A549 (cell line): Measurements from ENCODE around the gene CELF3. TPM values are rescaled to one million over a fixed set of nuclear protein-coding genes. Genes with fewer than 3 reads are reported as not detected.

Experiments used
- ATAC-seq, 2 experiments: fragments of 200-7000 bp in 1 of 2; fragments of >200 bp in 1 of 2; cut with Nextera tagmentation in 1 of 2; cut with Tn5 transposase in 1 of 2; 3 replicates each; pipeline versions ENCODE4 v1.8.0 to v1.9.1; 2018 to 2020; ENCODE audit warnings: mild to moderate bottlenecking in 1 of 2, moderate library complexity in 1 of 2
- CTCF ChIA-PET: fragments of 300-600 bp; sonication (Branson Sonifier 250); formaldehyde crosslinking; extraction: SDS; loops from one replicate; lab custom pipeline; 2021; ENCODE audit warnings: antibody characterized with exemption, inconsistent platforms; lab: Yijun Ruan, JAX
- POLR2A ChIA-PET: fragments of 350-600 bp; formaldehyde crosslinking; extraction: SDS; loops from one replicate; lab custom pipeline; 2021; ENCODE audit warnings: antibody characterized with exemption, inconsistent platforms; lab: Yijun Ruan, JAX
- DNase-seq, 2 experiments: peaks; one replicate each; pipeline versions ENCODE4 v3.0.0 to v3.0.0-alpha.2; 2011 to 2016; ENCODE audit warnings: low read depth in 1 of 2, low spot score in 1 of 2
- FAIRE-seq: peaks from 2 replicates; lab custom pipeline; 2011; peaks lifted over from hg19 to GRCh38; lab: Jason Lieb, UNC
- H3K27ac ChIP-seq, 2 experiments: fragments of >200 bp; sonication (Bioruptor Twin); formaldehyde crosslinking; 3 replicates each; pipeline ENCODE4 v1.5.1; 2016 to 2017
- H3K4me1 ChIP-seq: fragments of >200 bp; sonication (Bioruptor Twin); formaldehyde crosslinking; 3 replicates; pipeline ENCODE4 v1.6.1; 2016
- H3K4me2 ChIP-seq: fragments of >200 bp; sonication (Bioruptor Twin); formaldehyde crosslinking; 3 replicates; pipeline ENCODE4 v1.6.1; 2016
- H3K4me3 ChIP-seq: fragments of >200 bp; sonication (Bioruptor Twin); formaldehyde crosslinking; 3 replicates; pipeline ENCODE4 v1.5.1; 2016
- H3K9me3 ChIP-seq: fragments of >200 bp; sonication (Bioruptor Twin); formaldehyde crosslinking; 3 replicates; pipeline ENCODE4 v1.6.1; 2016
- ATOH8 ChIP-seq: fragments of 250-450 bp; sonication (Bioruptor Pico); IDR thresholded peaks from 2 replicates; pipeline ENCODE4 v1.5.0; 2020; ENCODE audit warnings: low read depth, mild to moderate bottlenecking, moderate library complexity
- CBX2 ChIP-seq: fragments of 200-600 bp; sonication (generic); IDR thresholded peaks from 2 replicates; pipeline ENCODE4 v1.6.1; 2016; ENCODE audit warnings: low read depth, mild to moderate bottlenecking, borderline replicate concordance
- ESRRA ChIP-seq: fragments of 150-350 bp; IDR thresholded peaks from 2 replicates; pipeline ENCODE4 v1.6.1; 2014; ENCODE audit warnings: mild to moderate bottlenecking, low read length, borderline replicate concordance
- FOXS1 ChIP-seq: fragments of 250-450 bp; sonication (Bioruptor Pico); IDR thresholded peaks from 2 replicates; pipeline ENCODE4 v1.5.0; 2020; ENCODE audit warnings: mild to moderate bottlenecking, moderate library complexity
- GATA3 ChIP-seq: IDR thresholded peaks from 2 replicates; pipeline ENCODE4 v1.6.1; 2012; ENCODE audit warnings: borderline replicate concordance
- HDAC2 ChIP-seq: fragments of 200-600 bp; sonication (generic); IDR thresholded peaks from 2 replicates; pipeline ENCODE4 v1.6.1; 2016
- HOXA7 ChIP-seq: fragments of 250-450 bp; sonication (Bioruptor Pico); IDR thresholded peaks from 2 replicates; pipeline ENCODE4 v1.5.0; 2020; ENCODE audit warnings: mild to moderate bottlenecking, moderate library complexity
- HOXB5 ChIP-seq: fragments of 250-450 bp; sonication (Bioruptor Pico); IDR thresholded peaks from 2 replicates; pipeline ENCODE4 v1.5.0; 2020; ENCODE audit warnings: mild to moderate bottlenecking, moderate library complexity
- JUNB ChIP-seq: fragments of >200 bp; sonication (Bioruptor Twin); formaldehyde crosslinking; IDR thresholded peaks from 2 replicates; pipeline ENCODE4 v1.6.1; 2016
- MAFK ChIP-seq: fragments of 450-650 bp; IDR thresholded peaks from 2 replicates; pipeline ENCODE4 v1.6.1; 2014; ENCODE audit not compliant: partially characterized antibody
- MAZ ChIP-seq: fragments of 150-350 bp; IDR thresholded peaks from 2 replicates; pipeline ENCODE4 v1.6.1; 2014; ENCODE audit warnings: antibody characterized with exemption, low read depth, low read length, borderline replicate concordance
- NPAS2 ChIP-seq: fragments of 250-450 bp; sonication (Bioruptor Pico); IDR thresholded peaks from 2 replicates; pipeline ENCODE4 v1.8.0; 2022; ENCODE audit warnings: mild to moderate bottlenecking, moderate library complexity, borderline replicate concordance
- POLR2AphosphoS2 ChIP-seq: conservative IDR thresholded peaks from 2 replicates; pipeline ENCODE4 v1.6.1; 2012; ENCODE audit warnings: low read length, improper control_type of control experiment, inconsistent platforms
- RARB ChIP-seq: fragments of 250-450 bp; sonication (Bioruptor Pico); IDR thresholded peaks from 2 replicates; pipeline ENCODE4 v1.8.0; 2021; ENCODE audit warnings: mild to moderate bottlenecking, moderate library complexity
- RCOR1 ChIP-seq: fragments of 150-350 bp; IDR thresholded peaks from 2 replicates; pipeline ENCODE4 v1.6.1; 2014; ENCODE audit warnings: antibody characterized with exemption, low read length, low read depth
- REST ChIP-seq: fragments of 200-600 bp; sonication (generic); IDR thresholded peaks from 2 replicates; pipeline ENCODE4 v1.6.1; 2016; ENCODE audit warnings: antibody characterized with exemption, mild to moderate bottlenecking, moderate library complexity
- RFX5 ChIP-seq: fragments of 450-650 bp; IDR thresholded peaks from 2 replicates; pipeline ENCODE4 v1.7.1; 2014; ENCODE audit warnings: antibody characterized with exemption, mild to moderate bottlenecking, moderate library complexity
- RNF2 ChIP-seq: fragments of 200-600 bp; sonication (generic); IDR thresholded peaks from 2 replicates; pipeline ENCODE4 v1.6.1; 2016; ENCODE audit warnings: low read depth, mild to moderate bottlenecking, antibody characterized with exemption, moderate library complexity, borderline replicate concordance
- SMC3 ChIP-seq: fragments of >200 bp; sonication (Bioruptor Twin); formaldehyde crosslinking; IDR thresholded peaks from 3 replicates; pipeline ENCODE4 v1.6.1; 2018; ENCODE audit warnings: inconsistent platforms
- USF2 ChIP-seq: fragments of 450-650 bp; IDR thresholded peaks from 2 replicates; pipeline ENCODE4 v1.6.1; 2014; ENCODE audit warnings: antibody characterized with exemption
- ZC3H11A ChIP-seq: fragments of 450-650 bp; IDR thresholded peaks from 2 replicates; pipeline ENCODE4 v1.6.1; 2014; ENCODE audit warnings: antibody characterized with exemption, mild to moderate bottlenecking
- ZFP36 ChIP-seq: fragments of 450-650 bp; IDR thresholded peaks from 2 replicates; pipeline ENCODE4 v1.6.1; 2014; ENCODE audit warnings: borderline replicate concordance; ENCODE audit not compliant: partially characterized antibody
- ZNF302 ChIP-seq: fragments of 250-450 bp; sonication (Bioruptor Pico); IDR thresholded peaks from 2 replicates; pipeline ENCODE4 v1.9.0; 2021; ENCODE audit warnings: inconsistent platforms, mild to moderate bottlenecking, moderate library complexity
- WGBS: methylation state at CpG from one replicate; pipeline ENCODE4 v1.1.6; 2017; ENCODE audit errors: missing lambda C conversion rate; 5-methylcytosine and 5-hydroxymethylcytosine counted together
- polyA plus RNA-seq, 4 experiments: library from polyadenylated mRNA; depleted of rRNA in 3 of 4; stranded (reverse); fragments of >200 nt; fragmentation: RNase III in 1 of 4; extraction: RNeasy Plus Mini Kit Qiagen cat#74134 plus additional on column Dnase treatment in 1 of 4; gene quantifications; 2 replicates in 3 of 4; 3 replicates in 1 of 4; pipeline ENCODE4 v1.2.3, GENCODE V29; 2011 to 2017
- TF ChIP-seq, protein P1 (sequence below): fragments of >200 bp; sonication (Bioruptor Twin); formaldehyde crosslinking; IDR thresholded peaks from 3 replicates; pipeline ENCODE4 v1.6.1; 2016
- TF ChIP-seq, protein P2 (sequence below): IDR thresholded peaks from 2 replicates; pipeline ENCODE4 v1.6.1; 2012; ENCODE audit warnings: low read depth, borderline replicate concordance

CELF3 gene
- polyA plus RNA-seq, 2 of the 4 experiments (the other 2 are of a cell fraction), result not detected

DNA sequence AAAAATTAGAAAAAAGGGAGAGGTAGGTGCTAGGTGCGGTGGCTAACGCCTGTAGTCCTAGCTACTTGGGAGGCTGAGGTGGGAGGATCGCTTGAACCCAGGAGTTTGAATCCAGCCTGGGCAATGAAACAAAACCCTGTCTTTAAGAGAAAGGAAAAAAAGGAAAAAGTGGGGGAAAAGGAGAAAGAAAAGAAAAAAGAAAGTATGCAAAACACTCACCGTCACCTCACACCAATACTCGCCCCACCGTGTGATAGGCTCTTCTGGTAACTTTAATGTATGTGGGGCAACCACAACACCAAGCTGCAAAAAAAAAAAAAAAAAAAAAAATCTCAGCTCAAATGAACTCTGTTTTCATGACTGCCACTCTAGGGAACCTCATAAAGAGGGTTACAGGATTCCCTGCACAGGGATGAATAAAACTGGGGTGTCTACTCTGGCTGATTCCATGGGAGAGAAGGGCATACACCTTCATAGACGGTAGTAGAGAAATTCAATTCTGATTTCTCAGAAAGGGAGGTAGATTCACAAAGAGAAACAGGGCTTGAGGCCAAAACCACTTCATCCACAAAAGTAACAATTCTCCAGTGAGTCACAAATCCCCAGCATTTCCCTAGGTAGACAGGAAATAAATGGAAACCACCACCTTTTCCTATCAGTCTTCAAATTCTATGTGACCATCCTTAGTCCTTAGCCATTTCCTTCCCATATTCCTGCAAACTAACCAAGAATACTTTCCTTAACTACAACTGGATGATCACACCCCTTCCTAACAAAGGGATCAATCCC is 44.2 kb upstream of the CELF3 start:
- FAIRE-seq, result no peak
- 84% methylated on average over 7 of the region's 7 CpGs for WGBS
- no peaks in the 10 kb centered on the region for H3K9me3 ChIP-seq
- POLR2A ChIA-PET, result no interaction called here
- no peak for ATAC-seq
- H3K4me3 ChIP-seq, result no peak overlapping the region
- TF ChIP-seq CBX2 (no peak), FOXS1 (CRISPR knock-in tag) (no peak), RFX5 (no peak), RNF2 (no peak), RCOR1 (no peak), GATA3 (no peak), ESRRA (no peak), ZFP36 (no peak), JUNB (no peak), MAFK (no peak), ZC3H11A (no peak), USF2 (no peak), NPAS2 (CRISPR knock-in tag) (no peak), REST (no peak), ATOH8 (CRISPR knock-in tag) (no peak), RARB (CRISPR knock-in tag) (no peak), MAZ (no peak), ZNF302 (CRISPR knock-in tag) (no peak), HDAC2 (no peak)
- H3K4me1 ChIP-seq, result peaks cover 12% of the 10 kb centered on the region
- no peak overlapping the region for H3K27ac ChIP-seq
- CTCF ChIA-PET, result interaction anchor here (1.5 to 3.5 kb wide), 2 partner anchors 24 to 75 kb away, joined by 3 to 17 read pairs; no protein-coding TSS in a partner anchor
- H3K4me2 ChIP-seq, result no peak overlapping the region
- no peak for DNase-seq

DNA sequence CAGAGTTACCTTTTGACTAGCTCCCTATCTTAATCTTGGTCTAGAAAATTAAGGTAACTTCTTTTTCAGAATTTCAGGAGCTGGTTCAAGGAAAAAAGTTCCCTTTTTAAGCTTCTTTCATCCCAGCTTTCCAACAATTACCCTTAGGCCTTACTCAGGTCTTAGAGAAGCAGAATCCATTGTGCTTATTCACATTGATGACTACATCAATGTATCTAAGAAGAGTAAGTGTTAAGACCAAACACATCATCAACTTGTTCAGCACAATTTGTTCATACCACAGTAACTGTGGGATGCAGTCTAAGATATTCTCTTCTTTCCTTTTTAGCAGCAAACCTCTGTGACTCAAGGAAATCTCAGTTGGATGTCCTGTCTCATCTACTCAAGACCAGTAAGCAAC is 42.6 kb upstream of the CELF3 start:
- no peak for FAIRE-seq
- ChIA-PET POLR2A (interaction anchor here (1.3 kb wide), 1 partner anchor 8 kb away, joined by 5 read pairs; no protein-coding TSS in a partner anchor), CTCF (interaction anchor here (0.6 to 1.5 kb wide), 3 partner anchors 14 to 131 kb away, joined by 3 to 5 read pairs (median 3); no protein-coding TSS in a partner anchor)
- ATAC-seq, result no peak
- no peak for DNase-seq
- Histone ChIP-seq H3K4me3 (no peak overlapping the region), H3K4me1 (peaks cover 6% of the 10 kb centered on the region), H3K9me3 (no peaks in the 10 kb centered on the region), H3K4me2 (no peak overlapping the region), H3K27ac (no peak overlapping the region)
- TF ChIP-seq SMC3, result no peak
- TF ChIP-seq HOXA7 (CRISPR knock-in tag), result no peak
- TF ChIP-seq, protein P1, sequence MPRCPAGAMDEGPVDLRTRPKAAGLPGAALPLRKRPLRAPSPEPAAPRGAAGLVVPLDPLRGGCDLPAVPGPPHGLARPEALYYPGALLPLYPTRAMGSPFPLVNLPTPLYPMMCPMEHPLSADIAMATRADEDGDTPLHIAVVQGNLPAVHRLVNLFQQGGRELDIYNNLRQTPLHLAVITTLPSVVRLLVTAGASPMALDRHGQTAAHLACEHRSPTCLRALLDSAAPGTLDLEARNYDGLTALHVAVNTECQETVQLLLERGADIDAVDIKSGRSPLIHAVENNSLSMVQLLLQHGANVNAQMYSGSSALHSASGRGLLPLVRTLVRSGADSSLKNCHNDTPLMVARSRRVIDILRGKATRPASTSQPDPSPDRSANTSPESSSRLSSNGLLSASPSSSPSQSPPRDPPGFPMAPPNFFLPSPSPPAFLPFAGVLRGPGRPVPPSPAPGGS, result no peak
- no peak for TF ChIP-seq HOXB5 (CRISPR knock-in tag)
- TF ChIP-seq REST, result no peak
- TF ChIP-seq, protein P2, sequence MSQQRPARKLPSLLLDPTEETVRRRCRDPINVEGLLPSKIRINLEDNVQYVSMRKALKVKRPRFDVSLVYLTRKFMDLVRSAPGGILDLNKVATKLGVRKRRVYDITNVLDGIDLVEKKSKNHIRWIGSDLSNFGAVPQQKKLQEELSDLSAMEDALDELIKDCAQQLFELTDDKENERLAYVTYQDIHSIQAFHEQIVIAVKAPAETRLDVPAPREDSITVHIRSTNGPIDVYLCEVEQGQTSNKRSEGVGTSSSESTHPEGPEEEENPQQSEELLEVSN, result no peak
- no peak for TF ChIP-seq ZC3H11A
- TF ChIP-seq POLR2AphosphoS2, result no peak
